DOHH2 (cell line): ENCODE measurements around the gene RPAP2.

Source experiments
- CTCF ChIP-seq: fragments of 200-600 bp; sonication (generic); IDR thresholded peaks from one replicate; pipeline ENCODE4 v1.5.1; 2014; ENCODE audit warnings: antibody characterized with exemption, mild to moderate bottlenecking, low read depth, low read length; ENCODE audit not compliant: poor library complexity, severe bottlenecking
- EZH2phosphoT487 ChIP-seq: fragments of 200-600 bp; sonication (generic); IDR thresholded peaks from 2 replicates; pipeline ENCODE4 v1.6.1; 2017; ENCODE audit warnings: borderline replicate concordance, mild to moderate bottlenecking, antibody characterized with exemption, low read length, moderate library complexity, mixed read lengths

GRCh38 chr1:92424381-92424780, 125.5 kb downstream of the RPAP2 start:
- TF ChIP-seq CTCF (no peak), EZH2phosphoT487 (no peak)
